ENCODE data around the gene NR2E1.

The NR2E1 gene

DNA sequence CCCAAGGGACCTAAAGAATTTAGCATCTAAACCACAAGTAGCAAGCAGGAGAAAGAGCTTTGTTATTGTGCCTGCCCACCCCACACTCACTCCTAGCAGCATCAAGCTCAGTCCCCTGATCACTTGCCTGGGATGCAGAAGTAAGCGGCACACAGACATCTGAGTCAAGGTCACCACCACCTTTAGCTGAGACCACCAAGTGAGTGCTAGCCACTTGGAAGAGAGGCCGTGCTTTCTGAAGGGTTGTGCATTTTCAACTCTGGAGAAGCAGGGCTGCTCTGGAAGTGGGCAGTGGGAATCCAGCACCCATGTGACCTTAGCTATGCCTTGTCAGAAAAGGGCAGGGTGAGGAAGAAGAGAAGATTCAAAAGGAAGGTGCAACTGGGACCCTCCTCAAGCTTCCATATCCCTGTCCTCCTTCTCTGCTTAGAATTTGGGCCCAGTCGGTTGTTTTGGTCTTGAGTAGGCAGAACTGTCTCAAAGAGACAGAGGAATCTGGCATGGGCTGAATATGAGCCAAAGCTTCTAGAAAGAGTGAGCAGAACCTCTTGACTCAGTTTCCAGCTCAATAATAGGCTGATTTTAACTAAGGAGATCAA lies 6.2 kb downstream of the NR2E1 start:
- DNase-seq, result no peak

DNA sequence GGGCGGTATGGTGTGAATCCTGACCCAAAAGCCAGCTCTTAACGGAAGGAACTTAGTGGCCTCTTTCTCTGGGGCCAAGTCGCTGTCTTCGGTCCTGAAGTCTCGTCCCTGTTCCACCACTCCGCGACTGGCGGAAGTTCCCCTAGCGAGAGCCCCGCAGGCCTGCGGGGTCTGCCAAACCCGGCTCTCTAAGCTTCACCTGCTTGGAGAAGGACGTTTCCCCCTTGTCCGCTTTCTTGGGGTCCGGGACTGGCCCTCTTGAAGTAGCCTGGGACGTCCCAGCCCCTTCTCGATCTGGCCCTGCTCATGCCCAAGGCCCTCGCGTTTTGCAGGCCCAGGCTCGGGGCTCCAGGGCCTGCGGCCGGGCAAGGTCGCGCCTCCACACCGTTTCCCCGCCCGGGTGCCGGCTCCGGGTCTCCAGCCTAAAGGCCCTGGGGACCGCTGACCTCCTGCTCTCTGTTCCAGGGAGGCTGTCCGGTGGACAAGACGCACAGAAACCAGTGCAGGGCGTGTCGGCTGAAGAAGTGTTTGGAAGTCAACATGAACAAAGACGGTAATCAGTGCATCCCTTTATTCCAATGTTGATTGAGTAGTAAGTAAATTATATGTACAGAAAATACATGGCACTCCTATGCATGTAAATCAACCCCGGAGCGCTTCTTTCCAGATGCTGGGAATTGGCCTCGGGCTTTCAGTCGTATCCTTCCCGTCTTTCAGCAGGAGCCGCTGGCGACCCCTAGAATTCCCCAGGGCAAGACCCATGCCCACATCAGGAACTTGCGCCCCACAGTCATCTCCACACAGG lies 8.8 kb downstream of the NR2E1 start:
- DNase-seq, result peak; percentile 61

DNA sequence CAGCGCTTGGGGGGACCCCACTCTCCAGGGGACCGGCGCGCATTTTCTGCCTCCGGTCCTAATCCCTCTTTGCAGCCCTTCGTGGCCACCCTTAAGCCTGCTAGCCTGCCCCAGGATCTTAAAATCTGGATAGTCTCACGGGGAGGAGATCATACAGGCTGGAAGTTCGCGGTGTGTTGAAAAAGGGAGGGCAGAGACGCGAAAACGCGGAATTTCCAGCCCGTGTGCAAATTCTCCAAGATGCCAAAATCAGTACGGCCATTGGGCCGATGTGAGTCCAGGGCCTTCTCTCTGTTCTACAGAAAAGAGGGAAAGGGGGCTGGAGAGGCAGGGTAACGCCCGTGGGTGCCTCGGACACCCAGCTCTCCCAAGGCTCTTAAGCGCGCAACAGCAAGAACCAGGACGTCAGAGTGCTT lies 9.4 kb downstream of the NR2E1 start:
- no peak for DNase-seq

DNA sequence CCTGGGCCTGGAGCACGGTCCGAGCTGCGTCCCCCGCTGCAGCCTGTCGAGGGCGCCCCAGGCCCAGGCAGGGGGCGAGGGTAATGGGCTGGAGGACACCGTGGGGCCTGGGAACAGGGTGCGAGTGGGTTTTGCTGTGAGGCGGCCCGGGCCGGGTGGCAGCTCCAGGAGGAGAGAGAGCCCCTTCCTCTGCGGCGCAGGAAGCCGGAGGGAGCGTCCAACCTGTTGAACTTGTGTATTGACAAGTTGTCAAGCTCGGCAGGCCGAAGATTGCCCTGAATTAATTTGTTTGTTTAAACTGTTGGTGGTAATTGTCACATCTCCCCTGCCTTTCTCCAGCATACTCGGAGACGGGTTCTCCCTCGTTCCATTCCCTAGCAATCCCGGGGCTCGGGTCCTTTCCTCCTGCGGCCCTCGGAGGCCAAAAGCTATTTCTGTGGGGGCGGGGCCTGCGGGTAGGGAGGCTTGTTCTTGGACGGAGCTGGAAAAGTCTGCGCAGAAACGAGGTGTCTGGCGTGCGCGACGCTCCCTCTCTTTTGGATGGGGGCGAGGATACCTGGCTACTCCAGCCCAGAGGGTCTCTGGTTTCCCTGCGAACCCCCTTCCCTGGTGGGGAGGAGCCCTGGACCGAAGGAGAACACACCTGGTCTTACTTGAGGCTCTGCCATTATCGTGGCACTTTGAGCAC lies 9.9 kb downstream of the NR2E1 start:
- DNase-seq, result no peak

DNA sequence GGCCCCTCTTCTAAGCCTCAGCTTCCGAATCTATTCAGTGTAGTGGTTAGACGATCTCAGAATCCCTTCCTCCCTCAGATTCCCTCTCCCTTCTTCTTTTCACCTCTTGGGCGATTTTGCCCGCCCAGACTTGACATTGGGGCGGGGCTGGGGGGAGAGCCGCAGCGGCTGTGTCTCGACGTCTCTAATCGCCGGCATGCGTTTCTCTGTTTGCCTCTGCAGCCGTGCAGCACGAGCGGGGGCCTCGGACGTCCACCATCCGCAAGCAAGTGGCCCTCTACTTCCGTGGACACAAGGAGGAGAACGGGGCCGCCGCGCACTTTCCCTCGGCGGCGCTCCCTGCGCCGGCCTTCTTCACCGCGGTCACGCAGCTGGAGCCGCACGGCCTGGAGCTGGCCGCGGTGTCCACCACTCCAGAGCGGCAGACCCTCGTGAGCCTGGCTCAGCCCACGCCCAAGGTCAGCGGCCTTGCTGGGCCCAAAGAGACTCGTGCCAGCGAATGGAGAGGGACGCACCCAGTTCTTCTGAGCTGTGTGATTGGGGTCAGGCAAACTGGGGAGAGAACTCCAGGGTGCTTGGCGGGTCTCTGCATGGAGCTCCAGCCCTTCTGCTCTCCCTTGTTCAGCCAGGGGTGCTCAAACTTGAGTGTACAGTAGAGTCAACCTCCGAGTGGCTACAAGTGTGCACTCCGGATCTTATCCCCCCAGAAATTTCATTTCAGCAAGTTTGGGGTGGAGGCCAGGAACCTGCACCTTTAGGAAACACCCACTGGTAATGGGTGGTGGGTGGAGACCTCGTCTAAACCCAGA lies 10.7 kb downstream of the NR2E1 start:
- DNase-seq, result no peak

DNA sequence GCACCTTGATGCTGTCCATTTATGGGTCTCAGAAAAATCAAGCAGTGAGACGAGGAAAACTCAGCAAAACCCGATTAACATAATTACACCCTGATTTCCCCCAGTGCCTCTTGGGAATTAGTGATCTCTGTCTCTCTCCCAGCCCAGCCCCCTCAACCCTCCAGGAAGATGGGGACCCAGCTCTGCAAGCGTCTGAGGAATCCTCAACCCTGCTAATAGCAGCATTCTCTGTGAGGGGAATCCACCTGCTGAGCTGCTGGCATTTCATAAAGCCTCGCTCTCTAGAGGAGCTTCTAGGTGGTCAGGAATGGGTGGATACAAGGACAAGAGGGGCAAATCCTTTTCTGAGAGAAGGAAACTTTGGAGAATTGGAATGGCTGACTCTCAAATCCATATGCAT lies 13.9 kb downstream of the NR2E1 start:
- no peak for DNase-seq

DNA sequence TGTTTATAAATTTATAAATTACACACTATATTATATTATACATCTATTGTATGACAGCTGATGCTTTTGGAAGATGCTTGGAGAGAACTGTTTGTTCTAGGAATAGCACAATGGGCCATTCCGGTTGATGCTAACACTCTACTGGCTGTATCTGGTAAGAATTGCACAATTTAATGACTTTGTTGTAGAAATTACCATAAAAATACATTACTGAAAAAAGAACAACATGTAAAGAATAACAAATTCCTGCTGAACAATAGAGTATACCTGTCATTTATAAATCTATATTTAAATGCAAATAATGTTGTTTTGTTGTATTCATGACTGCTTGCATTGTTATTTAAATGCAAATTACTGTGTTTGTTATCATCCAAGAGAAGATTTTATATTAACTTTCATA lies 14.4 kb downstream of the NR2E1 start:
- DNase-seq, result no peak

DNA sequence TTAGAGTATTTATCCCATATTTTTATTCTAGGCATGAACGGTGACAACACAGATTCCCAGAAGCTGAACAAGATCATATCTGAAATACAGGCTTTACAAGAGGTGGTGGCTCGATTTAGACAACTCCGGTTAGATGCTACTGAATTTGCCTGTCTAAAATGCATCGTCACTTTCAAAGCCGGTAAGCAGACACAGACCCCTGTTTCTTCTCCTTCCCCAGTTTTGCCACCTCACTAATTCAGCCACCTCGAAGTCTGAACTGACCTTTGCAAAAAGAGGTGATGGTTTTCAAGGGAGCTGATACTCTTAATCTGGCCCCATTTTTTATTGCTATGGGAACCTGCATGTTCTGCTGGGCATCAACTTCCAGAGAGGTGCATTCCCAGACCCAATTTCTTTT lies 15.0 kb downstream of the NR2E1 start:
- DNase-seq, result no peak

DNA sequence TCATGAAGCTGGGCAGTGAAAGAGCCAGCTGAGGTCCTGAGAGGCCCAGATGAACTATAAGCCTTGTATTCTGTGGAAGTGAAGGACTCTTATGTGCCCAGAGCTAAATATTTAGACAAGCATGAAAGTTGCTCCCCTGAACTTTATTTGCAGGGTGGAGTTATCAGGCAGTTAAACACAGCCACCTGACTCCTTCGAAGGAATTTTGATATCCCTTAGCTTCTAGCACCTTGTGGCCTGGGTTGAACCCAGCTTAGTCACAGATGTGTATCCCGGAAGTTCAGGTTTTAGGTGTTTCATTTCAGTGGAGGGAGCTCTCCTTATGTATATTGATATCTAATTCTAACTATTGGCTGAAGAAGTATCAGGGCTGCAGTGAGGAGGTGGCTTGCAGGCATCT lies 20.4 kb downstream of the NR2E1 start:
- DNase-seq, result no peak

DNA sequence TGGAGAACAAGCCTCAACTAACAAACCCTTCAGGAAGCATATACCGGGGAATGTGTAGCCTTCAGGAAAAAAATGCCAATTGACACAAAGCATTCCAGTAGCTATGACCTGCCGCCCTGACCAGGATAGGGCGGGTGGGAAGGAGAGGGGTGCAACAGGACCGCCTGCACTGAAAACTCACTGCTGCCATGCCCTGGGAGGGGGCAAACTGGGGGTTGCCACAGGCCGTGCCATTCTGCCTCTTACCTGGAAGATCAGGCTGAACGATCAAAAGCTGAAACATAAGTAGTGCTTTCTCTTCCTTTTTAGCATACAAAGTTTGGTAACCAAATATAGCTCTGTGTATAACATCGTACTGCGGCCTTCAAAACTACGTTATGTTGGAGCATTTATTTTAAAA lies 21.7 kb downstream of the NR2E1 start:
- DNase-seq, result no peak

DNA sequence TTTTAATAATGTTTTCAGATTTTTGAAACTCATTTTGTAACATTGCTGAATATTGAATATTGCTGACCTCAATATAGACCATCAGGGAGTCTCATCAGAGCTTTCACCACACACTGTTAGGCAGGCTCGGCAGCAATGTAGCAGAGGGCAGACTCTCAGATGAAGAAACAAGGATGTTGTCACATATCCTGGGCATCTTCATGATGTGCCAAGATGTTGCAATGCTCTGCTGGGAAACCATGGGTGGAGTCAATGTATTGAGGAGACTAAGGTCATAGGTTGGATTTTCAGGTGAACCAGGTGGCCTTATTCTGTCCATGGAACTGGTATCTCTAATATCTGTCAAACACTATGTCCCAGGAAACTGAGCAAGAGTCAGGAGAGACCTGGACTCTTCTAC lies 27.3 kb downstream of the NR2E1 start:
- DNase-seq, result no peak

DNA sequence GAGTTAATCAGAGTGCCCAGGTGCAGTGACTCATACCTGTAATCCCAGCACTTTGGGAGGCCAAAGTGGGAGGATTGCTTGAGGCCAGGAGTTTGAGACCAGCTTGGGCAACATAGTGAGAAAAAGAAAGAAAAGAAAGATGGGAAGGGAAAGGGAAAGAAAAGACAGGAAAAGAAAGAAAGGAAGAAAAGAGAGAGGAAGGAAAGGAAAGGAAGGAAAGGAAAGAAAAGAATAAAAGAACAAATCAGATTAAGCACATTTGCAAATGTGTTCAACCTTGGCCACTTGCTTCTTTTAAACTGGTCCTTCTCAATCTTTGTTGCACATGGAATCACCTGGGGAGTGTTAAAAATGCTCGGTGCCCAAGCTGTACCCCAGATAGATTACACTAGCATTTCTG lies 28.0 kb downstream of the NR2E1 start:
- DNase-seq, result no peak

DNA sequence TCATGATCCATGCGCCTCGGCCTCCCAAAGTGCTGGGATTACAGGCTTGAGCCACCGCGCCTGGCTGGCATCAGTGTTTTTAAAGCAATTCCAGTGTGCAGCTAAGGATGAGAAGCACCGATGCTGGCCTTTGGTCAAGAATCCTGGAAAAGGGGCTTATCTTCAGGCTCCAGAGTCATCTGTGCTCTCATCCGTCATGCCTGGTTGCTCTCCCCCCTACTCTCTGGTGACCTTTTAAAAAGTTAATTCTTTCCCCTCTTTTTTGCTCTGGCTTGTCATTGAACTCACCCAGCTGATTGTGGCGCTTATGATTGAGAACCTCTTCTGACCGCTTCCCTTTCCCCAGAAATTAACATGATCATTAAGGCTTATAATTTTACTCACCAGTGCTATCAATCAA lies 28.7 kb downstream of the NR2E1 start:
- no peak for DNase-seq

DNA sequence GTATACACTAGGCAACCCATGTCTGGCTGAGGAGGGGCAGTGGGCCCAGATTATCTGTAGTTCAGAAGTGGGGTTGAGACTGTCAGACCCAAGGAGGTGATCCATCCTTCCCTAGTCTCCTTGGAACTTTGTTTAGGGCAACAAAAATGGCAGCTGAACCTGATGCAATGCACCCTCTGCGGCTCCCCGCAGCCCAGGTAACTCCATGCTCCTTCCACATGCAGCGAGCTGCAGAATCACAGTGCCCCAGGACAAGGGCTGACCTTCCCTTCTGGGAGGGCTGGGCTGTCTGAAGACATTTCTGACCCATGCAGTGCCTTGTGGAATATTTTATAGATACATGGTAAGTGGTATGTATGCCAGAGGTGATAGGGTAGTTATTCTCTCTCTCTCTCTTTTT lies 29.4 kb downstream of the NR2E1 start:
- no peak for DNase-seq

DNA sequence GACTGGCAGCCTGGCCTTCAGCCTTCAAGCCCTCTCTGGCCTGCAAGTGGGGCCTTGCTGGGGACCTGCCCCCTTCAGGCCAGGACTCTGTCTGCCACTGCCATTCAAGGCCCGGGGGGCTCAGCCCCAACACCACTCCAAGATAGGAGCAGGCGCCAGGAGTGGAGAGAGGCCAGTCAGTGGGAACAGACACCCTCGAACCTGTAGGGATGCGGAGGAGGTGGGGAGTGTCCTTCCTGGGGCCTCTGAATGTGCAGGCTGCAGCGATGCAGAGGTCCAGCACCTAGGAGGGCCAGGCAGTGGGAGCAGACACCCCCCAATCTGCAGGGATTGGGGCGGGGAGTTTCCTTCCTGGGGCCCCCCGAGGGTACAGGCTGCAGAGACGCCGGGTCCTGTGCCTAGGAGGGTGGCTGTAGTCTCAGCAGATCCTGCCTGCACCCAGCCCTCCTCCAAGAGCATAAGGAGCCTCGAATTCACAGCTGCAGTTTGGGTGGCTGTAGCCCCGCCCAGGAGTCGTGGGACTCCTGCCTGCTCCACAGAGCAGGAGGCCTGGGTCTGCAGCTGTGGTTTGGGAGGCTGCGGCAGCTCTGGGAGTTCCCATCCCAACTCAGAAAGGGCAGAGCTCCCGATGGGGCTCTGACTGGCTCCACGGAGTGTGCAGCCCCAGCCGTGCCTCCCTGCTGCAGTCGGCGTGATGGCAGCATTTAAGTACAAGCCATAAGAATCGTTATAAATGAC lies 33.1 kb downstream of the NR2E1 start:
- no peak for DNase-seq

DNA sequence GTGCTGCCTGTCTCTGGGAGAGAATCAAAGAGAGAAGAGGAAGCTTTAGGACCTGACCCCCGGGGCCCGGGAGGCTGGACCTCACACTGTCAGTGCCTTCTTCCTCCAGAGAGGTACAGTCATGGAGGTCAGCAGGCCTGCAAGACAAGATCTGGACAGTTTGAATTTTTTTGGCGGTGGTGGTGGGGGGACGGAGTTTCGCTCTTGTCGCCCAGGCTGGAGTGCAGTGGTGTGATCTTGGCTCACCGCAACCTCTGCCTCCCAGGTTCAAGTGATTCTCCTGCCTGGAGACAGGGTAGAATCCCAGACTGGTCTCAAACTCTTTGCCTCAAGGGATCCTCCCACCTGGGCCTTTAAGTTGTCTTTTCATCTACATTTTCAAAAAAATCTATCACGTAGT lies 34.4 kb downstream of the NR2E1 start:
- no peak for DNase-seq

DNA sequence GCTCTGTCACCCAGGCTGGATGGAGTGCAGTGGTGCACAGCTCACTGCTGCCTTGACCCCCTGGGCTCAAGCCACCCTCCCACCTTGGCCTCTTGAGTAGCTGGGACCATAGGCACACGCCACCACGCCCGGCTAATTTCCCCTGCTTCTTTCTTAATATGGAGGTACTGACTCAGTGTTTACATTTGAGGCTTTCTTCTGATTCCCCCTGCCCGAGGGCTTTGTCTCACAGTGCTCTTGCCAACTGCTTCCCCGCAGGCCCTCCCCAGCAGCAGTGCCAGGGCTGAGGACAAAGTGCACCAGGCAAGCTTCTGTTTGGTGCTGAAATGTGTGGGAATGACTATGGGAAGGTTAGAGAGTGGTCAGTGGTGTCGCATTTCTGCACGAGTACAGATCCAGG lies 34.8 kb downstream of the NR2E1 start:
- no peak for DNase-seq

DNA sequence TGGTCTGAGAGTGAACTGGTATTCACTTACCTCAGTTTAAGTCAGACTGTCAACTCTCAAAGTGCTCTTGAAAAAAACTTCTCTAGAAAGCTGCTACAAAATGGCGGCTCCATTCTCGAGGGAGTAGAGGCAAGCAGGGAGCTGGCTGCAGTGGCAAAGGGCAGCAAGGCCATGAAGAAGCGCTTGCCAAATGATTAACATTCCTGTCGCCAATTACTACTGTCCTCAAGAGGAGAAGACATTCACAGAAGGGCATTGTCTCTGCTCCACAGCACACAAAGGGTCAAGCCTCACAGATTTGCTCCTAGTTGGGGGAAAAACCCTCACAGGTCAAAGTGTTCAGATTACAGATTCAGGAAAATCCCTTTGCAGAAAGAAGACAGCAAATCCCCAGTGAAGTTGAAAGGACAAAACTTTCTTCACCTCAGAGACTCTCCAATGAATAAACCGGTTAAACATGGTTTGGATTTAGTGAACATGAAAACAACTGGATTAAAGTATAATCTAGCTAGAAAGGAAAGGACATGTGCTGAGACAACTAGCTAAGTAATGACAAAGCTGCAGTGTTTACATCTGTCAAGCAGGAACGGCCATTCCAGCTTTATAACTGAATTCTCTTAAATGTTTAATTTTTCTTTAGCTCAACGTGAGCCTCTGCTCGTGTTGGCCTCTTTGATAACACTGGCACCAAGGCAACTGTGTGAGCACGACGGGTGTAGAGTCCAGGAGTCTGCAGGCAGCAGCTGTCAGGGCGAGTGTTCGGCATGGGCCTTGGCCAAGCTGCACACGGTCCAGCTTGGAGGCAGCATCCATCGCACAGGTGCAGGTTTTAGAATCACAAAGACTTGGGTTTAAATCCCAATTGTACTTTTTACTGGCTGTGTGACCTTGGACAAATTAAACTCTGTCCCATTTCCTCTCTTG lies 37.6 kb downstream of the NR2E1 start:
- no peak for DNase-seq

DNA sequence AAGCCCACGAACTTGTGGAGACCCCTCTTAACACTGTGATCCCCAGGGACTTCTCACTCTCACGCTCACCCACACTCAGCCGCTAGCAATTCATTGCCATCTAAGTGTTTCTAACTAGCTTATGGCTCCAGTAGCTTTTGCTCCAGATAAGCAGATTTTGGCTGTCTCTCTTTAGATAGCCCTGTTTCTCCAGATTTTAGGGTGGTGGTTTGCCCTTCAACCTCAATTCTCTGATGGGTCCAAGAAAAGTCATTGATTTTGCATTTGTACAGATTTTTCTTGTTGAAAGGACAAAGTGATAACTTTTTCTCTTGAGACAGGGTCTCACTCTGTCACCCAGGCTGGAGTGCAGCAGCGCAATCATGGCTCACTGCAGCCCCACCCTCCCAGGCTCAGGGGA lies 41.2 kb downstream of the NR2E1 start:
- peak; percentile 34 for DNase-seq

DNA sequence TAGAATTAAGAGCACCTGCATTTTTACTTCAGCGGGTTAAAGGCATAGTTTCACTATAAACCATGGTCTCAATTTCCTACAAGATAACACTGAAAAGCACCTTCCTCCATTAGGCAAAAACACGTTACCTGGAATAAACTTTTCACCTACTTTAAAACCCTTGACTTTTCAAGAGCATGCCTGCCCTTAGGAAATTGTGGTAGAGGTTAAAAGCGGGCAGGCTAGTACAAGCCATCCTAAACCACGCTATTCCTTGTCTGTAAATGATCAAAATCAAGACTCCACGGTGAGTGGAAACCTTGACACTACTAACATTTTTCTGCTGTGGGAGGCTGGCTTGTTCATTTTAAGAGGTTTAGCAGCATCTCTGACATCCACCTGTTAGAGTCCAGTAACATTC lies 43.9 kb downstream of the NR2E1 start:
- no peak for DNase-seq

DNA sequence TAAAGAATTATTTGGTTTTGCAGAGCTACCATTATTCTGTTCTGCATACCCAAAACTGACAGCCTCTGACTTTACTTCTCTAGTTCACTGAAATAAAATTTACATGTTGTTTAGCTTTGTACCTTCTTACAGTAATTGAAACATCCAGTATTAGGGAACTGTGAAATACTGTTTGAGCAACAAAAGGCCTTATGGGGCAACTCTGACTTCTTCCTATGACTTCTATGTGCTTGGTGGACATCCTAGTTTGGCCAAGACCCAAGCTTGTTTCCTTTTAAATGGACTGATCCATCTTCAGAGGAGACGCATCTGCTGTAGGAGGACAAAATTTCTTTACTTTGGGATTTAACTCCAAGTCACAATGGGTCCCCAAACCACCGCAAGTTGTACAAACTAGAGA lies 44.7 kb downstream of the NR2E1 start:
- DNase-seq, result no peak

DNA sequence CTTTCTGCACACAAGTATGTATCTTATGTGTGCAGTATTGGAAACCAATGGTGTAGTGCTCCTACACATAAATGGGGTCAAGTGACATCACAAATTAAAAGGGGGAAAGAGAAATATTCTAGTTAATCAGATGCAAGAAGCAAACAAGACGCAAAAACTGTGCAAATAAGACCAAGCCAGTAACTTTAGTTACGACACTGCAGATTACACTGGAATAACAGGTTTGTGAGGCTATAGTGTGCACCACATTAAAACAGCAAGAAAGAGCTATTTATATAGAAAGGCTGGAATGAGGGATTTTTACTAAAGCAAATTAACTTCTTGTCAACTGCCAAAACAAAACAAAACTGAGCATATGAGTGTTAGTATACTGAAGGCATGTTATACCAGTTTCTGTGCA lies 45.8 kb downstream of the NR2E1 start:
- no peak for DNase-seq
